Activated CD4-positive, CD25-positive, alpha-beta regulatory T cell treated with anti-CD3 and anti-CD28 coated beads, Interleukin-2, amount 50 U/mL, for 24 hours (primary cell): Measurements from ENCODE around the gene LUM.

Experiments used
- ATAC-seq, 2 donors: fragments of 150-1000 bp; cut with Tn5 transposase; one replicate each; pipeline ENCODE4 v1.10.0; 2021; ENCODE audit warnings: mild to moderate bottlenecking in 1 of 2, moderate library complexity in 1 of 2

The LUM gene

GRCh38 chr12:91072931-91073330 is 38.4 kb downstream of the LUM start:
- no peak for ATAC-seq

- no peak for ATAC-seq
Measured at GRCh38 chr12:91070936-91071335, 40.4 kb downstream of the LUM start.

- no peak for ATAC-seq
Measured at GRCh38 chr12:91065396-91065795, 45.9 kb downstream of the LUM start.

GRCh38 chr12:91064640-91065039 is 46.7 kb downstream of the LUM start:
- ATAC-seq, result no peak

GRCh38 chr12:91061091-91061490 is 50.2 kb downstream of the LUM start:
- no peak for ATAC-seq

- no peak for ATAC-seq
Measured at GRCh38 chr12:91059211-91059610, 52.1 kb downstream of the LUM start.

GRCh38 chr12:91058786-91059185 is 52.5 kb downstream of the LUM start:
- no peak for ATAC-seq

- no peak for ATAC-seq
Measured at GRCh38 chr12:91057368-91058165, 53.7 kb downstream of the LUM start, which contains the start of gene KERA. TSS of gene KERA (minus strand) at chr12:91058024. CDS start at chr12:91056281, 1,743 bp downstream.

- no peak for ATAC-seq
Measured at GRCh38 chr12:91056488-91056887, 54.8 kb downstream of the LUM start.

- ATAC-seq, result no peak
Measured at GRCh38 chr12:91055976-91056375, 55.3 kb downstream of the LUM start.

- ATAC-seq, result no peak
Measured at GRCh38 chr12:91053951-91054715, 57.2 kb downstream of the LUM start.
